Activated naive CD4-positive, alpha-beta T cell (primary cell): Measurements from ENCODE around the gene ABCF2.
A peak's percentile ranks its signal among the peaks of the same experiment; 100 is the strongest.

ENCODE experiments used
- DNase-seq, 4 experiments: peaks; one replicate each; lab custom pipeline; 2025; lab: John Stamatoyannopoulos, UW

ABCF2 gene

GRCh38 chr7:151242159-151243044, 15.4 kb upstream of the ABCF2 start:
- no peak for DNase-seq

- DNase-seq: no peak
Measured at GRCh38 chr7:151241755-151242096, 14.7 kb upstream of the ABCF2 start.

GRCh38 chr7:151240942-151241754, 14.1 kb upstream of the ABCF2 start:
- DNase-seq: no peak

- no peak for DNase-seq
Measured at GRCh38 chr7:151240536-151240935, 13.5 kb upstream of the ABCF2 start.

GRCh38 chr7:151239837-151240459, 12.9 kb upstream of the ABCF2 start:
- no peak for DNase-seq

- no peak for DNase-seq
Measured at GRCh38 chr7:151238924-151239836, 12.2 kb upstream of the ABCF2 start.

GRCh38 chr7:151238190-151238810, 11.3 kb upstream of the ABCF2 start:
- no peak for DNase-seq

- DNase-seq: no peak
Measured at GRCh38 chr7:151237244-151238189, 10.5 kb upstream of the ABCF2 start.

- no peak for DNase-seq
Measured at GRCh38 chr7:151236406-151236805, 9.4 kb upstream of the ABCF2 start.

- no peak for DNase-seq
Measured at GRCh38 chr7:151235091-151235787, 8.2 kb upstream of the ABCF2 start.

GRCh38 chr7:151233804-151234203, 6.8 kb upstream of the ABCF2 start:
- DNase-seq: no peak

- DNase-seq: peak; percentile 29 to 44 (median 37)
Measured at GRCh38 chr7:151232917-151233701, 6.1 kb upstream of the ABCF2 start.

- DNase-seq: peak; percentile 46 to 82 (median 72)
Measured at GRCh38 chr7:151232091-151232916, 5.3 kb upstream of the ABCF2 start, which contains the start of gene CHPF2. Gene CHPF2, plus strand, starts transcription at chr7:151232483. Its CDS starts 1,529 bp downstream, at chr7:151234012.

- DNase-seq: no peak
Measured at GRCh38 chr7:151231080-151231479, 4.1 kb upstream of the ABCF2 start.

GRCh38 chr7:151229249-151229648, 2.2 kb upstream of the ABCF2 start:
- no peak for DNase-seq

GRCh38 chr7:151228024-151228866, 1.2 kb upstream of the ABCF2 start:
- no peak for DNase-seq

GRCh38 chr7:151226560-151226874, 488 bp downstream of the ABCF2 start:
- no peak for DNase-seq
